Measurements from ENCODE around the gene CTSC. TPM values are rescaled to one million over a fixed set of nuclear protein-coding genes. Genes with fewer than 3 reads are reported as not detected.

The CTSC gene
- total and polyA plus RNA-seq, 2 donors (not counting 1 experiment from before 2014, with no cell fraction given) = 18.7 to 18.8 TPM

- no peaks in the 10 kb centered on the region for H3K4me1 ChIP-seq (ENCODE audit: control insufficient read depth in 2 of 2, insufficient read depth in 2 of 2, low read length in 2 of 2)
- H3K4me3 ChIP-seq (ENCODE audit: control extremely low read depth in 1 of 5, extremely low read depth in 1 of 5, insufficient read depth in 1 of 5, low read depth in 2 of 5, low read length in 4 of 5) = no peak overlapping the region
- ChIA-PET CTCF (no interaction called here), POLR2A (no interaction called here)
- H3K4me1 Mint-ChIP-seq = no peaks in the 10 kb centered on the region
- H3K79me2 ChIP-seq (ENCODE audit: control insufficient read depth, insufficient read depth, low read length) = no peaks in the 10 kb centered on the region
- no peak overlapping the region for H3K4me3 Mint-ChIP-seq
- peaks cover 2% of the 10 kb centered on the region for H3K9me3 Mint-ChIP-seq (ENCODE audit: insufficient read depth)
- no peak for TF ChIP-seq EZH2 (IDR thresholded peaks at IDR 0.05; ENCODE audit: borderline replicate concordance, insufficient read depth, low read depth, low read length, poor library complexity, severe bottlenecking)
- TF ChIP-seq, protein P1, sequence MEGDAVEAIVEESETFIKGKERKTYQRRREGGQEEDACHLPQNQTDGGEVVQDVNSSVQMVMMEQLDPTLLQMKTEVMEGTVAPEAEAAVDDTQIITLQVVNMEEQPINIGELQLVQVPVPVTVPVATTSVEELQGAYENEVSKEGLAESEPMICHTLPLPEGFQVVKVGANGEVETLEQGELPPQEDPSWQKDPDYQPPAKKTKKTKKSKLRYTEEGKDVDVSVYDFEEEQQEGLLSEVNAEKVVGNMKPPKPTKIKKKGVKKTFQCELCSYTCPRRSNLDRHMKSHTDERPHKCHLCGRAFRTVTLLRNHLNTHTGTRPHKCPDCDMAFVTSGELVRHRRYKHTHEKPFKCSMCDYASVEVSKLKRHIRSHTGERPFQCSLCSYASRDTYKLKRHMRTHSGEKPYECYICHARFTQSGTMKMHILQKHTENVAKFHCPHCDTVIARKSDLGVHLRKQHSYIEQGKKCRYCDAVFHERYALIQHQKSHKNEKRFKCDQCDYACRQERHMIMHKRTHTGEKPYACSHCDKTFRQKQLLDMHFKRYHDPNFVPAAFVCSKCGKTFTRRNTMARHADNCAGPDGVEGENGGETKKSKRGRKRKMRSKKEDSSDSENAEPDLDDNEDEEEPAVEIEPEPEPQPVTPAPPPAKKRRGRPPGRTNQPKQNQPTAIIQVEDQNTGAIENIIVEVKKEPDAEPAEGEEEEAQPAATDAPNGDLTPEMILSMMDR (IDR thresholded peaks at IDR 0.05) = no peak
- H3K4me2 ChIP-seq (replicated peaks; ENCODE audit: low read depth, low read length, poor library complexity, severe bottlenecking) = no peak overlapping the region
- H3K9ac ChIP-seq (ENCODE audit: low read length) = no peak overlapping the region
- intact Hi-C loops (cut with micrococcal nuclease) = no loop called here
- ATAC-seq (ENCODE audit: low read depth) (no peak), DNase-seq (no peak)
- H3K27me3 Mint-ChIP-seq = no peaks in the 10 kb centered on the region
- no CpG with 5 or more reads among the region's 3 CpGs for WGBS (ENCODE audit: insufficient coverage)
- H3K9me3 ChIP-seq (ENCODE audit: control extremely low read depth in 1 of 3, control insufficient read depth in 2 of 3, insufficient read depth in 1 of 3, low read length in 2 of 3) = no peaks in the 10 kb centered on the region
- H3K27me3 ChIP-seq (replicated peaks in 1 of 4; ENCODE audit: control extremely low read depth in 1 of 4, control insufficient read depth in 3 of 4, insufficient read depth in 4 of 4, low read length in 3 of 4) = no peaks in the 10 kb centered on the region
- no peak overlapping the region for H3K27ac Mint-ChIP-seq
- H4K20me1 ChIP-seq (ENCODE audit: control insufficient read depth, insufficient read depth, low read length, poor library complexity, severe bottlenecking) = no peaks in the 10 kb centered on the region
- no peaks in the 10 kb centered on the region for H3K36me3 ChIP-seq (replicated peaks in 1 of 2; ENCODE audit: control extremely low read depth in 1 of 2, control insufficient read depth in 1 of 2, extremely low read depth in 1 of 2, insufficient read depth in 2 of 2, low read length in 1 of 2)
- no peak overlapping the region for H3K27ac ChIP-seq (ENCODE audit: low read length in 2 of 2)
- no peak overlapping the region for H2AFZ ChIP-seq (ENCODE audit: insufficient read depth, low read depth, low read length, poor library complexity, severe bottlenecking)
These were observed 86.8 kb downstream of the CTSC start for GRCh38 chr11:88250566-88251242.

GRCh38 chr11:88249706-88250105 lies 87.8 kb downstream of the CTSC start:
- CTCF ChIA-PET = no interaction called here

More at GRCh38 chr11:88249706-88250105, 87.8 kb downstream of the CTSC start:
- Histone ChIP-seq H3K27me3 (replicated peaks in 1 of 4; ENCODE audit: control extremely low read depth in 1 of 4, control insufficient read depth in 3 of 4, insufficient read depth in 4 of 4, low read length in 3 of 4) (no peaks in the 10 kb centered on the region), H3K4me2 (replicated peaks; ENCODE audit: low read depth, low read length, poor library complexity, severe bottlenecking) (no peak overlapping the region), H2AFZ (ENCODE audit: insufficient read depth, low read depth, low read length, poor library complexity, severe bottlenecking) (no peak overlapping the region), H3K4me1 (ENCODE audit: control insufficient read depth in 2 of 2, insufficient read depth in 2 of 2, low read length in 2 of 2) (no peaks in the 10 kb centered on the region), H3K9me3 (ENCODE audit: control extremely low read depth in 1 of 3, control insufficient read depth in 2 of 3, insufficient read depth in 1 of 3, low read length in 2 of 3) (no peaks in the 10 kb centered on the region), H3K79me2 (ENCODE audit: control insufficient read depth, insufficient read depth, low read length) (no peaks in the 10 kb centered on the region), H3K36me3 (replicated peaks in 1 of 2; ENCODE audit: control extremely low read depth in 1 of 2, control insufficient read depth in 1 of 2, extremely low read depth in 1 of 2, insufficient read depth in 2 of 2, low read length in 1 of 2) (no peaks in the 10 kb centered on the region), H4K20me1 (ENCODE audit: control insufficient read depth, insufficient read depth, low read length, poor library complexity, severe bottlenecking) (no peaks in the 10 kb centered on the region), H3K27ac (ENCODE audit: low read length in 2 of 2) (no peak overlapping the region), H3K9ac (ENCODE audit: low read length) (no peak overlapping the region), H3K4me3 (ENCODE audit: control extremely low read depth in 1 of 5, extremely low read depth in 1 of 5, insufficient read depth in 1 of 5, low read depth in 2 of 5, low read length in 4 of 5) (no peak overlapping the region)
- Mint-ChIP-seq H3K4me3 (no peak overlapping the region), H3K27ac (no peak overlapping the region), H3K4me1 (no peaks in the 10 kb centered on the region), H3K9me3 (ENCODE audit: insufficient read depth) (no peaks in the 10 kb centered on the region), H3K27me3 (no peaks in the 10 kb centered on the region)
- intact Hi-C loops (cut with micrococcal nuclease) = no loop called here
- POLR2A ChIA-PET = no interaction called here
- no peak for ATAC-seq (ENCODE audit: low read depth)
- TF ChIP-seq EZH2 (IDR thresholded peaks at IDR 0.05; ENCODE audit: borderline replicate concordance, insufficient read depth, low read depth, low read length, poor library complexity, severe bottlenecking) = no peak
- TF ChIP-seq, protein P1 (IDR thresholded peaks at IDR 0.05) = no peak
- no peak for DNase-seq
- no CpG with 5 or more reads among the region's 1 CpG for WGBS (ENCODE audit: insufficient coverage)
